HCT116 (cell line): ENCODE results near the gene TRRAP. TPM values are rescaled to one million over a fixed set of nuclear protein-coding genes. Genes with fewer than 3 reads are reported as not detected.
A peak's percentile ranks its signal among the peaks of the same experiment; 100 is the strongest.

Source experiments
- ATAC-seq: fragments of 200-7000 bp; cut with Tn5 transposase; 2 replicates; pipeline ENCODE4 v1.9.1; 2020; ENCODE audit warnings: mild to moderate bottlenecking, moderate library complexity
- BruUV-seq: library from RNA; stranded (reverse); fragments of 400-500 nt; replicated peaks from 2 replicates; lab custom pipeline; 2021; lab: Mats Ljungman, UMichigan
- CTCF ChIA-PET: fragments of 300-600 bp; sonication (Branson Sonifier 250); formaldehyde crosslinking; loops from one replicate; lab custom pipeline; 2021; ENCODE audit warnings: antibody characterized with exemption; lab: Charles Lee
- POLR2A ChIA-PET: fragments of 300-600, 350-600 bp; sonication (Branson Sonifier 250); formaldehyde crosslinking; loops from one replicate; lab custom pipeline; 2021; ENCODE audit warnings: antibody characterized with exemption; lab: Charles Lee
- RAD21 ChIA-PET, 2 experiments: fragments of 300-600 bp; sonication (Branson Sonifier 250); formaldehyde crosslinking; loops; one replicate each; lab custom pipeline; 2023; ENCODE audit warnings: low total read pairs in 2 of 2; ENCODE audit not compliant: uncharacterized antibody in 2 of 2, unreplicated experiment in 2 of 2, low non-redundant PET in 1 of 2; lab: Charles Lee
- DNase-seq: peaks from one replicate; pipeline ENCODE4 v3.0.0-alpha.2; 2010; ENCODE audit warnings: low read depth, low spot score
- H2AFZ ChIP-seq: fragments of 200-600 bp; shearing (Covaris generic), sonication (generic); 2 replicates; pipeline ENCODE4 v1.6.1; 2017; ENCODE audit warnings: low read depth, mixed run types, mixed read lengths, antibody characterized with exemption, low read length; ENCODE audit not compliant: poor library complexity, severe bottlenecking
- H3K27ac ChIP-seq: 2 replicates; pipeline ENCODE4 v1.5.1; 2012; ENCODE audit warnings: low read depth, low read length
- H3K27me3 ChIP-seq: fragments of 200-600 bp; sonication (generic); 2 replicates; pipeline ENCODE4 v1.6.1; 2016; ENCODE audit warnings: mixed run types, low read length, mixed read lengths; ENCODE audit not compliant: insufficient read depth
- H3K36me3 ChIP-seq, 2 experiments: fragments of 200-500 bp in 1 of 2; fragments of 200-600 bp in 1 of 2; sonication (Bioruptor generic) in 1 of 2; sonication (generic) in 1 of 2; 2 replicates each; pipeline versions ENCODE4 v1.5.1 to v1.6.1; 2014 to 2016; ENCODE audit warnings: low read length in 2 of 2, inconsistent platforms in 1 of 2, mixed read lengths in 1 of 2, mixed run types in 1 of 2; ENCODE audit not compliant: insufficient read depth in 2 of 2, control insufficient read depth in 1 of 2
- H3K4me1 ChIP-seq, 2 experiments: fragments of 200-600 bp in 1 of 2; sonication (generic) in 1 of 2; 2 replicates each; pipeline versions ENCODE4 v1.5.1 to v1.6.1; 2012 to 2017; ENCODE audit warnings: low read length in 2 of 2, inconsistent platforms in 1 of 2, mild to moderate bottlenecking in 1 of 2, mixed read lengths in 1 of 2, mixed run types in 1 of 2, moderate library complexity in 1 of 2; ENCODE audit not compliant: insufficient read depth in 2 of 2, control insufficient read depth in 1 of 2
- H3K4me2 ChIP-seq: fragments of 200-600 bp; sonication (generic); 2 replicates; pipeline ENCODE4 v1.6.1; 2017; ENCODE audit warnings: mixed run types, low read length, mixed read lengths
- H3K4me3 ChIP-seq, 2 experiments: fragments of 200-600 bp in 1 of 2; sonication (generic) in 1 of 2; replicated peaks in 1 of 2; 2 replicates each; pipeline ENCODE4 v1.5.1; 2011 to 2016; ENCODE audit warnings: low read length in 2 of 2, control low read depth in 1 of 2, low read depth in 1 of 2, mild to moderate bottlenecking in 1 of 2, mixed read lengths in 1 of 2, mixed run types in 1 of 2
- H3K79me2 ChIP-seq: fragments of 200-600 bp; sonication (generic); 2 replicates; pipeline ENCODE4 v1.6.1; 2017; ENCODE audit warnings: mild to moderate bottlenecking, mixed run types, low read length, moderate library complexity, mixed read lengths; ENCODE audit not compliant: insufficient read depth
- H3K9ac ChIP-seq: fragments of 200-600 bp; sonication (generic); 2 replicates; pipeline ENCODE4 v1.6.1; 2016; ENCODE audit warnings: low read length, mixed read lengths
- H3K9me2 ChIP-seq: fragments of 200-600 bp; sonication (generic), shearing (Covaris generic); 2 replicates; pipeline ENCODE4 v1.6.1; 2017; ENCODE audit warnings: mixed run types, mild to moderate bottlenecking, moderate library complexity; ENCODE audit not compliant: insufficient read depth
- H3K9me3 ChIP-seq, 2 experiments: fragments of 200-500 bp in 1 of 2; fragments of 200-600 bp in 1 of 2; sonication (Bioruptor generic) in 1 of 2; sonication (generic) in 1 of 2; 2 replicates each; pipeline ENCODE4 v1.6.1; 2014 to 2017; ENCODE audit warnings: low read length in 2 of 2, mixed read lengths in 2 of 2, inconsistent platforms in 1 of 2, low read depth in 1 of 2, mild to moderate bottlenecking in 1 of 2, mixed run types in 1 of 2, moderate library complexity in 1 of 2; ENCODE audit not compliant: control insufficient read depth in 1 of 2, insufficient read depth in 1 of 2
- H4K20me1 ChIP-seq: fragments of 200-600 bp; sonication (generic), shearing (Covaris generic); 2 replicates; pipeline ENCODE4 v1.6.1; 2017; ENCODE audit warnings: mixed run types, mild to moderate bottlenecking, moderate library complexity; ENCODE audit not compliant: insufficient read depth
- CEBPB ChIP-seq: IDR thresholded peaks from 2 replicates; pipeline ENCODE4 v1.6.1; 2012; ENCODE audit warnings: low read depth
- ELF1 ChIP-seq: IDR thresholded peaks from 2 replicates; pipeline ENCODE4 v1.6.1; 2012; ENCODE audit warnings: low read depth, borderline replicate concordance
- EZH2 ChIP-seq: fragments of 200-600 bp; sonication (generic); IDR thresholded peaks from 2 replicates; pipeline ENCODE4 v1.6.1; 2017; ENCODE audit warnings: antibody characterized with exemption, mixed run types
- JUND ChIP-seq: IDR thresholded peaks from 2 replicates; pipeline ENCODE4 v1.6.1; 2012
- POLR2A ChIP-seq: IDR thresholded peaks from 2 replicates; pipeline ENCODE4 v1.7.0; 2011; ENCODE audit warnings: borderline replicate concordance; ENCODE audit not compliant: insufficient read depth, insufficient read length; ENCODE audit errors: extremely low read depth
- POLR2AphosphoS5 ChIP-seq: IDR thresholded peaks from 2 replicates; pipeline ENCODE4 v1.6.1; 2011; ENCODE audit warnings: mild to moderate bottlenecking, low read depth, low read length, moderate library complexity
- RAD21 ChIP-seq: IDR thresholded peaks from 2 replicates; pipeline ENCODE4 v1.6.1; 2012; ENCODE audit warnings: low read depth, mild to moderate bottlenecking
- SIN3A ChIP-seq: IDR thresholded peaks from 2 replicates; pipeline ENCODE4 v1.6.1; 2012; ENCODE audit warnings: low read depth
- SP1 ChIP-seq: IDR thresholded peaks from 2 replicates; pipeline ENCODE4 v1.6.1; 2012; ENCODE audit warnings: low read depth
- TCF7L2 ChIP-seq: IDR thresholded peaks from 2 replicates; pipeline ENCODE4 v1.7.0; 2011; ENCODE audit warnings: borderline replicate concordance, inconsistent platforms; ENCODE audit not compliant: insufficient read depth, insufficient read length; ENCODE audit errors: extremely low read depth
- YY1 ChIP-seq: IDR thresholded peaks from 2 replicates; pipeline ENCODE4 v1.6.1; 2011; ENCODE audit warnings: low read length, low read depth, moderate library complexity, mild to moderate bottlenecking; ENCODE audit not compliant: insufficient replicate concordance; ENCODE audit errors: extremely low read depth
- ZFX ChIP-seq: fragments of 450-650 bp; IDR thresholded peaks from 2 replicates; pipeline ENCODE4 v1.6.1; 2017
- intact Hi-C: fragments of 100-400 bp; cut with micrococcal nuclease; formaldehyde crosslinking; loops from 2 replicates; pipeline ENCODE4 v1.10.0; 2022
- total RNA-seq: library from RNA; stranded (reverse); gene quantifications from one replicate; pipeline ENCODE4 v1.2.1, GENCODE V29; 2021; ENCODE audit not compliant: unreplicated experiment
- TF ChIP-seq, protein P1 (sequence below), 3 experiments: fragments of 200-600 bp in 1 of 3; sonication (generic) in 1 of 3; IDR thresholded peaks in 2 of 3; conservative IDR thresholded peaks in 1 of 3; 2 replicates each; pipeline ENCODE4 v1.5.1; 2012 to 2017; ENCODE audit warnings: low read depth in 2 of 3, low read length in 2 of 3, antibody characterized with exemption in 1 of 3, borderline replicate concordance in 1 of 3, control low read depth in 1 of 3, mild to moderate bottlenecking in 1 of 3, mixed read lengths in 1 of 3, mixed run types in 1 of 3, moderate library complexity in 1 of 3; ENCODE audit not compliant: insufficient read depth in 1 of 3

TRRAP gene
- total RNA-seq, 1 experiment from 2014 or later: 44.5 TPM

DNA sequence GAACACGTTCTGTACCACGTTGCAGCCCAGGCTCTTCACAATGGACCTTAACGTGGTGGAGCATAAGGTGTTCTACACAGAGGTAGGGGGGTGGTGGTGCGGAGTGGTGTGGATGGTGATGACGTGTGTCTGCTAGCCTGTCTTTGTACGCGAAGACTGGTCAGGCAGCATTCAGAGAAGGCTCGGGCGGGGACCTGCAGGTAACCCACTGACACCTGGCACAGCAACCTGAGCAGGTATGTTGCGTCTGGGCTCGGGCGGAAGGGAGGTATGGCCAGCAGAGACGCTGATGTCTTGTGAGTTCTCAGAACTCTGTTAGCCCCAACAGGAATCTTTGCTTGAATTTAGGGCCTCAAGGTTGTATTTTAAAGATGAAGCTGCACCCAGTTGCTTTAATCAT lies 55.0 kb downstream of the TRRAP start:
- H3K9ac ChIP-seq: no peak overlapping the region
- no peak overlapping the region for H2AFZ ChIP-seq
- H3K4me3 ChIP-seq: no peak overlapping the region
- no peaks in the 10 kb centered on the region for H3K9me3 ChIP-seq
- no peak overlapping the region for H3K27ac ChIP-seq
- TF ChIP-seq JUND: no peak
- TF ChIP-seq CEBPB: no peak
- TF ChIP-seq TCF7L2: no peak
- TF ChIP-seq RAD21: no peak
- no peak for TF ChIP-seq SIN3A
- no TSS peak for BruUV-seq
- H4K20me1 ChIP-seq: no peaks in the 10 kb centered on the region
- RAD21 ChIA-PET: no interaction called here
- H3K4me1 ChIP-seq: no peaks in the 10 kb centered on the region
- H3K27me3 ChIP-seq: no peaks in the 10 kb centered on the region
- POLR2A ChIA-PET: interaction anchor here (0.6 kb wide), 1 partner anchor 37 kb away, joined by 3 read pairs; no protein-coding TSS in a partner anchor
- peaks cover 45 to 73% of the 10 kb centered on the region in 2 experiments for H3K36me3 ChIP-seq
- ATAC-seq: no peak
- DNase-seq: no peak
- intact Hi-C loops: no loop called here
- H3K79me2 ChIP-seq: no peaks in the 10 kb centered on the region
- CTCF ChIA-PET: no interaction called here
- no peak overlapping the region for H3K4me2 ChIP-seq
- no peaks in the 10 kb centered on the region for H3K9me2 ChIP-seq

DNA sequence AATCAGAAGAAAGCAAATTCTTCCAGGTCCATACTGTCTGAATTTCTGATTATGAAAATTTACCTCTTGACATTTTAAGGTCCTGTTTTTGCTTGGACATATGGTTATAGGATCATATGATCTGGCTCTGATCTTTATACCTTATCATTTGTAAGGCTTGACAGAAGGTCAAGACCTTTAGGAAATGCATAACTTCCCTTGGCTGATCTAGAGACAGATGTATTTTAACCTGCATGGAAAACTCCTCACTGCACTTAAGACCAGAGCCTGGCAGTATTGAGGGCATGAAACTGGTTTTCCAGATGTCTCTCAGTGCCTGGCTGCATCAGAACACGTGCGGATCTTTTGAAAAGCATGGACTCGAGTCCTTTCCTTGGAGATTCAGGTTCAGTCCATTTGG lies 55.9 kb downstream of the TRRAP start:
- Histone ChIP-seq H3K27ac (no peak overlapping the region), H3K4me1 (no peaks in the 10 kb centered on the region), H3K4me3 (no peak overlapping the region), H3K9me2 (no peaks in the 10 kb centered on the region), H3K27me3 (no peaks in the 10 kb centered on the region), H3K36me3 (peaks cover 50 to 77% of the 10 kb centered on the region in 2 experiments), H3K9me3 (no peaks in the 10 kb centered on the region), H2AFZ (no peak overlapping the region), H3K4me2 (no peak overlapping the region), H3K9ac (no peak overlapping the region), H3K79me2 (no peaks in the 10 kb centered on the region), H4K20me1 (no peaks in the 10 kb centered on the region)
- TF ChIP-seq SP1 (no peak), JUND (no peak), ZFX (no peak), ELF1 (no peak), EZH2 (no peak), CEBPB (no peak), YY1 (no peak), TCF7L2 (no peak), POLR2AphosphoS5 (no peak), POLR2A (no peak)
- TF ChIP-seq, protein P1, sequence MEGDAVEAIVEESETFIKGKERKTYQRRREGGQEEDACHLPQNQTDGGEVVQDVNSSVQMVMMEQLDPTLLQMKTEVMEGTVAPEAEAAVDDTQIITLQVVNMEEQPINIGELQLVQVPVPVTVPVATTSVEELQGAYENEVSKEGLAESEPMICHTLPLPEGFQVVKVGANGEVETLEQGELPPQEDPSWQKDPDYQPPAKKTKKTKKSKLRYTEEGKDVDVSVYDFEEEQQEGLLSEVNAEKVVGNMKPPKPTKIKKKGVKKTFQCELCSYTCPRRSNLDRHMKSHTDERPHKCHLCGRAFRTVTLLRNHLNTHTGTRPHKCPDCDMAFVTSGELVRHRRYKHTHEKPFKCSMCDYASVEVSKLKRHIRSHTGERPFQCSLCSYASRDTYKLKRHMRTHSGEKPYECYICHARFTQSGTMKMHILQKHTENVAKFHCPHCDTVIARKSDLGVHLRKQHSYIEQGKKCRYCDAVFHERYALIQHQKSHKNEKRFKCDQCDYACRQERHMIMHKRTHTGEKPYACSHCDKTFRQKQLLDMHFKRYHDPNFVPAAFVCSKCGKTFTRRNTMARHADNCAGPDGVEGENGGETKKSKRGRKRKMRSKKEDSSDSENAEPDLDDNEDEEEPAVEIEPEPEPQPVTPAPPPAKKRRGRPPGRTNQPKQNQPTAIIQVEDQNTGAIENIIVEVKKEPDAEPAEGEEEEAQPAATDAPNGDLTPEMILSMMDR (IDR thresholded peaks at IDR 0.05 in 2 of 3, conservative IDR thresholded peaks at IDR 0.05 in 1 of 3; ENCODE audit: borderline replicate concordance in 1 of 3, insufficient read depth in 1 of 3, low read depth in 2 of 3, low read length in 2 of 3): no peak
- ChIA-PET RAD21 (no interaction called here), CTCF (no interaction called here), POLR2A (no interaction called here)
- DNase-seq: no peak
- TSS peak; percentile 15 for BruUV-seq
- intact Hi-C loops: no loop called here
- ATAC-seq: no peak
